A673 (cell line): Measurements from ENCODE around the gene WIPF3. TPM values are rescaled to one million over a fixed set of nuclear protein-coding genes. Genes with fewer than 3 reads are reported as not detected.

Experiments used
- BruUV-seq: library from RNA; stranded (reverse); fragments of 400-500 nt; replicated peaks from 2 replicates; lab custom pipeline; 2021; lab: Mats Ljungman, UMichigan
- CTCF ChIA-PET: fragments of 300-600 bp; sonication (Branson Sonifier 250); formaldehyde crosslinking; loops from one replicate; lab custom pipeline; 2022; ENCODE audit warnings: antibody characterized with exemption; lab: Charles Lee
- POLR2A ChIA-PET: fragments of 300-600 bp; sonication (Branson Sonifier 250); formaldehyde crosslinking; loops from one replicate; lab custom pipeline; 2022; ENCODE audit warnings: antibody characterized with exemption; ENCODE audit not compliant: low non-redundant PET; lab: Charles Lee
- DNase-seq: peaks from one replicate; pipeline ENCODE4 v3.0.0-alpha.2; 2015; ENCODE audit warnings: low spot score
- H3K27ac ChIP-seq: fragments of 200-600 bp; sonication (generic); 2 replicates; pipeline ENCODE4 v1.5.1; 2016; ENCODE audit warnings: mixed run types, low read depth, mild to moderate bottlenecking, mixed read lengths, antibody characterized with exemption, low read length; ENCODE audit not compliant: poor library complexity, severe bottlenecking
- H3K27me3 ChIP-seq: fragments of 200-600 bp; sonication (generic); replicated peaks from 2 replicates; pipeline ENCODE4 v1.6.1; 2017; ENCODE audit warnings: mixed run types, low read depth, mild to moderate bottlenecking, mixed read lengths, antibody characterized with exemption, low read length; ENCODE audit not compliant: insufficient read depth, poor library complexity
- H3K36me3 ChIP-seq: fragments of 200-600 bp; sonication (generic); 2 replicates; pipeline ENCODE4 v1.6.1; 2016; ENCODE audit warnings: mixed run types, mild to moderate bottlenecking, mixed read lengths, antibody characterized with exemption, low read length; ENCODE audit not compliant: insufficient read depth, poor library complexity, severe bottlenecking
- H3K4me1 ChIP-seq: fragments of 200-600 bp; sonication (generic); 2 replicates; pipeline ENCODE4 v1.6.1; 2017; ENCODE audit warnings: mixed run types, mild to moderate bottlenecking, mixed read lengths, antibody characterized with exemption, low read length; ENCODE audit not compliant: insufficient read depth, poor library complexity, severe bottlenecking
- H3K4me3 ChIP-seq: fragments of 200-600 bp; sonication (generic); 2 replicates; pipeline ENCODE4 v1.5.1; 2016; ENCODE audit warnings: low read depth, mixed run types, mild to moderate bottlenecking, mixed read lengths, low read length; ENCODE audit not compliant: poor library complexity, severe bottlenecking
- H3K9me3 ChIP-seq: fragments of 200-600 bp; sonication (generic); 2 replicates; pipeline ENCODE4 v1.6.1; 2016; ENCODE audit warnings: mixed run types, low read depth, mild to moderate bottlenecking, mixed read lengths, antibody characterized with exemption, low read length; ENCODE audit not compliant: poor library complexity, severe bottlenecking
- EZH2 ChIP-seq: fragments of 200-600 bp; sonication (generic); IDR thresholded peaks from 2 replicates; pipeline ENCODE4 v1.6.1; 2017; ENCODE audit warnings: borderline replicate concordance, low read depth, mild to moderate bottlenecking, mixed read lengths, antibody characterized with exemption, low read length; ENCODE audit not compliant: poor library complexity, severe bottlenecking
- intact Hi-C: fragments of 100-400 bp; cut with micrococcal nuclease; formaldehyde crosslinking; loops from one replicate; pipeline ENCODE4 v1.10.0; 2022; ENCODE audit not compliant: unreplicated experiment
- total RNA-seq: library from RNA; stranded (reverse); gene quantifications from 2 replicates; pipeline ENCODE4 v1.2.3, GENCODE V29; 2021
- TF ChIP-seq, protein P1 (sequence below): fragments of 300-800, 200-600 bp; sonication (generic); conservative IDR thresholded peaks from 2 replicates; pipeline ENCODE4 v1.5.1; 2017; ENCODE audit warnings: low read depth, mild to moderate bottlenecking, antibody characterized with exemption, low read length, moderate library complexity, mixed read lengths

WIPF3 gene
- total RNA-seq, 1 experiment from 2014 or later, result 0.21 TPM

DNA sequence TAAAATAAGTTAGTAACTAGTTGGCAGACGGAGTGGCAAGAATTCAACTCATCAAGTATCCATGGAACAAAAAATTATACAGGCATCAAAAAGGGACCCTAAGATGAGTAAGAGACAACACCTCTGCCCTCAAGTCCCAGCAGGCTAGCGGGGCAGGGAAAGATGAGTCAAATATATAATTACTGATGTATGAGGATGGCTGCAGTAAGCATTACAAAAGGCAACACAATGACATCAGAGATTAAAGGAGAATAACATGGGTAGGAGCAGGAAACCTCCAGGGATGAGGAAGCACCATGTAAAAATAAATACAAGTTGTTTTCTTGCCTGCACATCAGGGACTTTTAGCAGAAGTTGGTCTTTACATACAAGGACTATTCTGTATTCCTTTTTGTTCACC lies 133.9 kb downstream of the WIPF3 start:
- TF ChIP-seq, protein P1, sequence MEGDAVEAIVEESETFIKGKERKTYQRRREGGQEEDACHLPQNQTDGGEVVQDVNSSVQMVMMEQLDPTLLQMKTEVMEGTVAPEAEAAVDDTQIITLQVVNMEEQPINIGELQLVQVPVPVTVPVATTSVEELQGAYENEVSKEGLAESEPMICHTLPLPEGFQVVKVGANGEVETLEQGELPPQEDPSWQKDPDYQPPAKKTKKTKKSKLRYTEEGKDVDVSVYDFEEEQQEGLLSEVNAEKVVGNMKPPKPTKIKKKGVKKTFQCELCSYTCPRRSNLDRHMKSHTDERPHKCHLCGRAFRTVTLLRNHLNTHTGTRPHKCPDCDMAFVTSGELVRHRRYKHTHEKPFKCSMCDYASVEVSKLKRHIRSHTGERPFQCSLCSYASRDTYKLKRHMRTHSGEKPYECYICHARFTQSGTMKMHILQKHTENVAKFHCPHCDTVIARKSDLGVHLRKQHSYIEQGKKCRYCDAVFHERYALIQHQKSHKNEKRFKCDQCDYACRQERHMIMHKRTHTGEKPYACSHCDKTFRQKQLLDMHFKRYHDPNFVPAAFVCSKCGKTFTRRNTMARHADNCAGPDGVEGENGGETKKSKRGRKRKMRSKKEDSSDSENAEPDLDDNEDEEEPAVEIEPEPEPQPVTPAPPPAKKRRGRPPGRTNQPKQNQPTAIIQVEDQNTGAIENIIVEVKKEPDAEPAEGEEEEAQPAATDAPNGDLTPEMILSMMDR, result no peak
- no peak for TF ChIP-seq EZH2
- no peak for DNase-seq
- Histone ChIP-seq H3K9me3 (no peaks in the 10 kb centered on the region), H3K27me3 (no peaks in the 10 kb centered on the region), H3K36me3 (peaks cover 60% of the 10 kb centered on the region), H3K27ac (no peak overlapping the region), H3K4me1 (no peaks in the 10 kb centered on the region), H3K4me3 (no peak overlapping the region)
- POLR2A ChIA-PET, result no interaction called here
- intact Hi-C loops, result no loop called here
- CTCF ChIA-PET, result no interaction called here
- BruUV-seq, result no TSS peak

DNA sequence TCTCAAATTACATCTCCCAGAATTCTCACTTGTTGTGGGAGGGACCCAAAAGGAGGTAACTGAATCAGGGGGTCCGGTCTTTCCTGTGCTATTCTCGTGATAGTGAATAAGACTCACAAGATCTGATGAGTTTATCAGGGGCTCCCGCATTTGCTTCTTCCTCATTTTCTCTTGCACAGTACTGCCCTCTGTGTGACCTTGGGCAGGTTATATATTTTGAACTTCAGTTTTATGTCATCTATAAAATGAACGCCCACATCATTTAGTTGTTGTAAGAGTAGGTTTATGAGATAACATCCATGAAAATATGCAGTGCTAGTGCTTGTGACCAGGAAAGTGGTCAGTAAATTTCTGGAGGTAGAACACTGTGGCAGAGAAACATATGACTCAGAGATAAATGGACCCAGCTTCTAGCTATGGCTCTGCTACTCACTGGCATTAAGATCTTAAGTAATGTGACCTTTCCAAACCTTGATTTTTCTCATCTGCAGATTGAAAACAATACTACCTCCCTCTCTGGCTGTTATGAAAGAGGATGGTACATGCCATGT lies 139.0 kb downstream of the WIPF3 start:
- CTCF ChIA-PET, result no interaction called here
- Histone ChIP-seq H3K27ac (no peak overlapping the region), H3K4me3 (no peak overlapping the region), H3K27me3 (no peaks in the 10 kb centered on the region), H3K4me1 (no peaks in the 10 kb centered on the region), H3K9me3 (no peaks in the 10 kb centered on the region), H3K36me3 (peaks cover 34% of the 10 kb centered on the region)
- POLR2A ChIA-PET, result no interaction called here
- DNase-seq, result no peak
- no peak for TF ChIP-seq EZH2
- TF ChIP-seq, protein P1, result no peak
- intact Hi-C loops, result no loop called here
- no TSS peak for BruUV-seq

DNA sequence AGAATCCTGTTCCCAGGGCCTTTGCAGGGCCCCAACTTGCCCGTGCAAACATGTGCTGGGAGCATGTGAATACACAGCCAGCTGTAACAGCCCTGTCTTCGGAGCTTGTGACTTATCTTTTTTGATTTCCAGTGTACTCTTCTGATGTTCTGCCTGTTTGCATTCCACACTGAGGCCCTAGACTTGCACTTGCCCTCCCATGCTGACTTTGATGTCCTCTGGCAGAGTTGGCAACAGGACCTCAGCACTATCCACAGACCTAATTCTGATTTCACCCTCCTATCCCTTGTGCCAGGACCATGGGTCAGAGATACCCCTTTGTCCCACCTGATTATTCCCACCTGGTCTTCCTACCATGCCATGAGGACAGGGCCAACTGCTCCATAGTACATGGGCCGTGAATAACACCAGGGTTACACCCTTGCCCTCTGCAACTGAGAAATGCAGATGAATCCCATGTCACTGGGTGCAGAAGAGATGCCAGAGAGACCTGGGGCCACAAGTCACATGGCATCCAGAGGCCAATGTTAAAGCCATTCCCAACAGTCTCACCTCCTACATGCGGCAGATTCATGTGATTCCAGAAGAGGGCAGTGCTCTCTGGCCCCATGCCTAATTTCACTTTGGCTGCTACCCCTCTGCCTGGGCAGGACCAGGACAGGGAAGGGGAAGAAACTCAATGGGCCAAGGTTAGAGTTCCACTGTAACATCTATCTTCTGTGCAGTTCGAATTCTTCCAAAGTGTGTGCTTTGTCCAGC lies 140.3 kb downstream of the WIPF3 start:
- intact Hi-C loops, result loop anchor here (2.0 kb wide), 1 partner anchor 116 kb away; no protein-coding TSS in a partner anchor
- ChIA-PET POLR2A (interaction anchor here (0.6 kb wide), 1 partner anchor 20 kb away, joined by 3 read pairs; no protein-coding TSS in a partner anchor), CTCF (interaction anchor here (0.6 kb wide), 1 partner anchor 288 kb away, joined by 3 read pairs; no protein-coding TSS in a partner anchor)
- peak; percentile 42 for DNase-seq
- Histone ChIP-seq H3K4me3 (no peak overlapping the region), H3K36me3 (peaks cover 28% of the 10 kb centered on the region), H3K9me3 (no peaks in the 10 kb centered on the region), H3K4me1 (no peaks in the 10 kb centered on the region), H3K27ac (no peak overlapping the region), H3K27me3 (no peaks in the 10 kb centered on the region)
- no TSS peak for BruUV-seq
- TF ChIP-seq EZH2, result no peak
- TF ChIP-seq, protein P1, result peak; percentile 49; the same call in 1 of the 2 replicates
